ENCODE measurements around the gene NRG2.

Gene NRG2

DNA sequence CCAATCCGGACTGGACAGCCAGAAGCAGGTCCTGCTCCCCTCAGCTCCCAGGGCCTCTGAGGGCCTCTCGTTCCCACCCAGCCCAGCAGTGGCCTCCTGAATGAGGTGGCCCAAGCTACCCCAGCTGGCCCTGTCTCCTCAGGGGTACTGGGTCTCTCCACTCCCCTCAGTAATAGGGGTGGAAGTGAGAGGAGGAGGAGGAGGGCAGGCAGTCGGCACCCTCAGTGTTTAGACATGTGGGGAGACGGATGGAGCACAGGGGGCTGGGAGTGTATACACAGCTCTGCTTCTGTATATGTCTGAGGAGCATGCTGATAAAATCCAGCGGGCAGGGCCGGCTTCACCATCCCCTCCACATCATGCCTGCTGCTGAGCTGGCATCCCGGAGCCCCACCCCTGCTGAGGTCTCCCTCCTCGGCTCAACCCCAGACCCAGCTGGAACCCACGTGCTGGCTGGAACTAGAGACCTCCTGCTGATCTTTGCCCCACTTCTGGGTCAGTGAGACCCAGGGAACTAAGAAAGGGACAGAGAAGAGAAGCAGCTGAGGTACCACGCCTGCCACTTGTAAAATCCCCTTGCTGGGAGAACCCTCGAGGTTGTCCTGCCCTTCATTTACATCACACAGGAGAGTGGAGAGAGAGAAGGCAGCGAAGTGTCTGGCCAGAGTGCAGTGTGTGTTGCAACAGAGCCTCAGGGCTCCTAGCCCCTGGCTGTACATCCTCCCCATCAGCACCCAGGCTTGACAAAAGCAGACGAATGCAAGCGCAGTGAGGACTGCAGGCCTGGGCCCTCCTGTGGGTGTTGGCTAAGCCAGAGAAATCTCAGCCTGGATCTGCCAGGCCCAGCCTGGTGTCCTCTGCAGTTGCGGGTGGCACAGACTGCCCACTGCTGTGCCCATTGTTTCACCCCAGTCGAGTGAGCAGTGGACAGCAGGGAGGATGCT lies 170.0 kb downstream of the NRG2 start:
- FAIRE-seq: no peak

DNA sequence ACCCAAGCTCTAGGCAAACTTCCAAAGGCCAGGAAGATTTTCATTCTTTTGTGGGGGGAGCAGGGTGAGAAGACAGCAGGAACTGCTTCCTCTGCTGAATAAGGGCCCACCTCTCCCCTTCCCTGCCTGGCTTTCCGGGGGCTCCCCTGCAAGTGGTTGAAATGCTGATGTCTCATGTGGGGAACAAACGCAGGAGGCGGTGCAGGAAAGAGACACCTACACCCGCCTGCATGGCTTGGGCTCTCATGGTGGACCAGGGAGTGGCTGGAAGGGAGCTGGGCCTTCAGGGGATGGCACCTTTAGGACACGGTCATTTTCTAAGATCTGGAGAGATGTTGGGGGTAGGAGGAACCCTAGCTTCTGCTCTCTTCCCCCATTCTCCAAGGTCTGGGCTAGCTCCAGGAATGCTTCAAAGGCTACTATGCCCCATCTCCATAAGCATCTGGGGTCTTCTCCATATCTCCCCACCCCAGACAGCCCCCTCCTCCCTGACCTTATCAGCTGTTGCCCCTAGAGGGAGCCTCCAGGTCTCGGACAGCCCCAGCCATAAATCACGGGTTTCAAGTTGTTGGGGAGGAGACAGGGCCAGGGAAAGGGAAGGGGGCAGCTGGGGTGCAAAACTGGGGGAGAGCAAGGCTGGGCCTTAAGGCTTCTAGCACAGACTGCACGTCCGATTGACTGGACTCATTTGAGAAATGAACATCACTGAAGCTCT lies 170.9 kb downstream of the NRG2 start:
- FAIRE-seq: no peak

DNA sequence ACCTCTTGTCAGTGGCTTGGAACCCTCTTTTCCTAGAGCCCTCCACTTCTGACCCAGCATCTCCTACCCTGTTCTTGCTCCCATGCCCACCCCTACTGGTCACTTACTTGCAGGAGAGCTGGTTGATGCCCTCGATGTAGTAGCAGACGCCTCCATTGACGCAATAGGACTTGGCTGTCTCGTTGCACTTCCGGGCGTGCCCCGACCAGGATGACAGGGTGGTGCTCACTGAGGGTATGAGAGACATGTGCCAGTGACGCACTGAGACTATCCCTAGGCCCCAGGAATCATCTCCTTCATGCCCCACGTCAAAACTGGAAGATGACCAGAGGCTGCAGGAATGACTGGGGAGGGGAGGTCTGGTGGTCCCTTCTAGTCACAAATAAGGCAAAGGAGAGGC lies 171.5 kb downstream of the NRG2 start:
- no peak for FAIRE-seq

DNA sequence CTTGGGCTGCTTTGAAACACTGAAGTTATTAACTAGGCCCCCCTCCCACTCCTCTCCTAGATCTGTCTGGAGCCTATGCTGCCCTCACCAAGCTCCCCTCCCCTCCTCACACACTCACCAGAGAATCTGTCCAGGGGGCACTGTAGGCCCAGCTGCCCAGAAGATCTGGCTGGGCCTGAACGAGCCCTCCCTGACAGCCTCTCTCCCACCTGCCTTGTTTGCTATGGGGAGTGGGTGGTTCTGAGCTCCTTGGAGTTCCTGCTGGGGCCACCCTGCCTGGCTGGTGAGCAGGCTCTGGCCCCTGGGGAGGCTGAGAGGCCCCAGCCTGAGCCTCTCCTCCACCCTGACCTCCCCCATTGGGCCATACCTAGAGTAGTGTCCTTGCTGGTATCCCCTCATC lies 172.4 kb downstream of the NRG2 start:
- no peak for FAIRE-seq

DNA sequence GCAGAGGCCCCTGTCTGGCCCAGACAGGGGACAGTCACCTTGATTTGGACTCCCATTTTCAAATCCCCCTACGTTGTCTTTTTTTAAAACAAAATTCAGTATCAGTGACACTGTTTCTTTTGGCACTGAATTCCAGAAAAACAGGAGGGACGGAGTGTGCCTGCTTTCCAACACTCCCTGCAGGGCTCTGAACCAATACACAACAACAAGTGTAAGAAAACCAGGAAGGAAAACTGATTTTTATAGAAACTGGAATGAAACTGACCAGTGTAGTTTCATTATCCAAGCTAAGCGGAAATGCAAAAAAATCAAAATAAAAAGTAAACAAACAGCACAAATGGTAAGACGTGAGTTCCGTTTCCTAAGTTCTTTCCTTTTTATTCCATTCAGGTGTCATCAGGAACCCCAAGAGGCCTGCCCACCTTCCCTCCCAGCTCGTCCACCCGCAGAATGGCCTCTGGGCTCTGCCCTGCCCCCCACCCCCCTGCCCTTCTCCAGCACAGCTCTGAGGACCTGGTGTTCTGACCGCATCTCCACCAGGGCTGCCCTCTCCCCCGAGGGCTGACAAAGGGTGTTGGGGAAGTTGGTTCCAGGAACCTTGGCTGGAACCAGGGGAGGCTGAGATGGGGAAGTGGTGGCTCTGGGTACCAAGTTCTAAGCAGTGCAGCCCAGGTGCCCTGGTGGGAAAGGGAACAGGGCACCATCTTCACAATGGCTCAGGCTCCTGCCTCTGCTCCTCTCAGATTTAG lies 173.9 kb downstream of the NRG2 start:
- FAIRE-seq: no peak

DNA sequence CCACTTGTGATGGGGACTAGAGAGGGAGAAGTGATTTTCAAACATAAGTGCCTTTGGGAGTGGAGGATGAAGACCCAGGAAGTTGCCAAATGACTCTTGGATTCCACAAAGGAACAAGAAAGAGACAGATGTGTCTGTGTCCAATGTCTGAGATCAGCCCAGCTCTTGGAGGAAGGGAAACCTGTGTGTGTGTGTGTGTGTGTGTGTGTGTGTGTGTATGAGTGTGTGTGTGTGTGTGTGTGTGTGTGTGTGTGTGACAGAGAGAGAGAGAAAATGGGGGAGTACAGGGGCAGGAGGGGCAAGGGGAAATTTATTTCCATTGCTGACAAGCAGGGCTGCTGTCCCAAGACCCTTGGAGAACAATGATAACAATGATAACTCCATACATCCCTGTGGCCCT lies 175.5 kb downstream of the NRG2 start:
- FAIRE-seq: no peak

DNA sequence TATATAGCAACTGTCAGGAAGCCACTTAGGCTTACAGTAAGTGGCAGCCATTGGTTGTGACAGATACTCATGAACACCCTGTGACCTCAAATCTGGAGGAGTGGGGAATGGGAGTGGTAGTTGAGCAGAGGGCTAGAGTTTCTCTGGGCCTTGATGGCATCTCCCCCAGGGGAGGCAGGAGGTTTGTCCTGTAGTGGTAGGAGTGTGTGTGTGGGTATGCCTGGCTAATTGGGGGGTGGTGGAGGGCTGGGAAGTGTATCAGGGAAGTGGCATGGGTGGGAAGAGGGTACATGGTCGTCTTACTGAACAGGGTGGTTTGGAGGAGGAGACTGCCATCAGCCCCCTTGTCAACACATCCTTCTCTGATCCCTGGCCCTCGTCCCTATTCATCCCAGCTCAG lies 176.0 kb downstream of the NRG2 start:
- FAIRE-seq: no peak

DNA sequence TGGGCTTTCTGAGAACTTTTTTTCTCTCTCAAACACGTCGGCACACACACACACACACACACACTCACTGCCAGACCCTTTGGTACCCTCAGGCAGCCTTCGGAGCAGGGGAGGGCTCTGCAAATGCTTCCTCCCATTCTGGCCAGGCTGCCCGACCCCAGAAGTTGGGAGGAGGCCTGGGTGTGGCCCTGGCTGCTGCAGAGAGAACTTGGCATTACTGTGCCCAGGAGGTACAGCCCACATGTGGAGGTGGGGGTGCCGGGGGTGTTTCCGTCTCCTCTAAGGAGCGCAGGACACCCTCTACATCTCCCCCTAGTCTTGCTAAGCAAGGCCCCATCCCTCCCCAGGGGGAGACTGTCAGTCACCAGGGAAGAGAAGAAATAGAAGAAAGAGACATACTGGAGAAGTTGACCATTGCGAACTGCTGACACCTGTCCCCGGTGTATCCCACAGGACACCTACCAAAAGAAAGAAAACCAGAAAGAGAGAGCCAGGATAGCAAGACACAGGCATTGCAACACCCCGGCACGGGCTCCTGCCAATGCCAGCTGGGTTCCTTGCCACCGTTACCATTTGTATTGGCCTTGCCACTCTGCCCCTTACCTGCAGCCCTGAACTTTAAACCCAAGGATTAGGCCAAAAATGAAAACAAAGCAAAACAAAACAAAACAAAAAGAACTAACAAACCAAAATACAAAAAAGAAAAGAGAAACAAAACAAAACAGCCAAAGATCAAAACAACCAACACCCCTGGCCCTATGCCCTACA lies 178.2 kb downstream of the NRG2 start:
- FAIRE-seq: no peak

DNA sequence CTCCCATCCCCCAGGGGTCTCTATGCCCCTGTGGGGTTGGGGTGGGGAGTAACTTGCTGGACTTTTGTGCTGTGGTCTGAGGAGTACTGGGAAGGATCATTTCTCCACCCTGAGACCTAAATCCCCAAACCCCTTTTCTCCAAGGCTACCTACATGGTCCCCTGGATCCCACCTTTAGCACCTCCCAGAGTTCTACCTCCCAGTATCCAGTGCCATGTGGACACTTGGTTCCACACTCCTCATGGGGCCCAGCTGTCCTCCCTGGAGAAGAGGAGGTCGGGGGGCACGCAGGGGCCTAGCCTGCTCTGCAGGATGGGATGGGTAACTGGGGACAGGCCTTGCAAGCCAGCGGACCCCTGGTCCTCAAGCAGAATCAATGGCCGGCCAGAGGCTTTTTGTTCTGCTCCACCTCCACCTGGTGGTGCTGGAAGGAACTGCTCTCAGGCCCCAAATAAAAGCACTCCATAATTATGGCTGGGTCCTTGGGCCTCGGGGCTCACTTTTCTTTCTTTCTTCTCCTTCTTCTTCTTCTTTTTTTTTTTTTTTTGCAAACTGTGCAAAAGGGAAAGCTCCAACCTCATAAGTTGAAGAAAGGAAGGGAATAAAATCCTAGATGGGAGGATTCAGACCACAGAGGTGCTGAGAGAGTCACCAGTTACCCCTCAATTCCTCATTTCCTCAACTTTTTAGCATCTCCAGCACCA lies 179.1 kb downstream of the NRG2 start:
- FAIRE-seq: peak; percentile 53

DNA sequence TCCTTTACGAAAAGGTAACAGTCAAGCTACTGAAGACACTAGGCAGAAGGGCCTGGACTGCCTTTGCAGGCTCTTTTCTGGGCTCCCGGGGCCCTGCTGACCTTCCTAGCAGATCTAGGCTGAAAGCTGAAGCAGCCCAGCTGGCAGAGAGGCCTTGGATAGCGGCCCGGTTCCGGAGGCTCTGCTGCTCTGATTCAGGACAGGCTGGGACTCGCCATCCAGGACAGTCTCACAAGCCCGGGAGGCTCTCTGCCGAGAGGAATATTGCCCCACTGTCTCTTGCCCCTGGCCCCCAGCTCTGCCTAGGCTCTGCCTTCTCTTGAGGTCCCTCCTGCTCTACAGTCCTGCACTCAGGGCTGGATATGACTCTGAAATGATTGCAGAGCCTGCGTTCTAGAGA lies 179.7 kb downstream of the NRG2 start:
- no peak for FAIRE-seq

DNA sequence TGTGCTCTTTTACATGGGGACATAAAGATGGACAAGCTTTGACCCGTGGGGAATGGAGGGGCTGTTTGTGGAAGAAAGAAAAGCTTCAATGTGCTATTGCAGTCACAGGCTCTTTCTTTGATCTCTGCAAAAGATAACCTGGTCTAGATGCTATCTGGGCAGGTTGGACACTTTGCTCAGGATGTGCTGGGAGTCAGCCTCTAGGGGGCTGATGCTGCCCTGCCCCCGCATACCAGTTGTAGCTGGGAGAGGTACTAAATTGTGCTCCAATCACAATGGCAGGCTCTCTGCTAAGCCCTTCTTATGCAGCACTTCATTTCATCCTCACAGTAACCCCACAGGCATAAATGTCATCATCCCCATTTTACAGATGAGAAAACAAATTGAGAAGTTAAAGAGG lies 180.3 kb downstream of the NRG2 start:
- no peak for FAIRE-seq

DNA sequence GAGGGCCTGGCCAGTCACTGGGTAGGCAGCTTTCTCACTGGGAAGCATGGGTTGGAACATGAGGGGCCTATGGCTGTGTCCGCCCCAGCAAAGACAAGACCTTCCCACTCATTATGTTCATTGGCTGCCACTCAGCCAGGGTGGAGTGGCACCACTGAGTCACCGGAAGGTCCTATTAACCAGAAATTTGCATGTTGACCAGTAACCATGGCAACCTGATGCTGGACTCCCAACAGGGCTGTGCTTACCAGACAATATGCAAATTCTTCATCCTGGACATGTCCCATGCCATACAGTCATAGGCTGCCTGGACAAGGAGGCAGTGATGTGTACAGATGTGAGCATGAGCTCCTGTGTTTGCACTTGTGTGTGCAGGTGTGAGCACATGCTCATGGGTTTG lies 180.8 kb downstream of the NRG2 start:
- no peak for FAIRE-seq

DNA sequence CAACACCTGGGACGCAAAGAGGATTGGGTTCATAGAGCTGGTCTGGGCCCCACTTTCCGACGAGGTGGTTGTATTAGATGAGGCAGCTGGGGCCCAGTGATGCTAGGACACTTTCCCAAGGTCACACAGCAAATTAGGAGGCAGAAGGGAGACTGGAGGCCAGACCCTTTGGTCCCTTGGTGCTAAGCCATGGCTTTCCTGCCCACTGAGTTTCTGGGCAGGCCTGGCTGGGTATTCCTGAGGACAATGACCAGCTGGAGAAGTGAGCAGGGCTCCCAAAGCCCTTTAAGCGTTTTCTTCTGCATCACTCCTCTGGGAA lies 181.3 kb downstream of the NRG2 start:
- no peak for FAIRE-seq

DNA sequence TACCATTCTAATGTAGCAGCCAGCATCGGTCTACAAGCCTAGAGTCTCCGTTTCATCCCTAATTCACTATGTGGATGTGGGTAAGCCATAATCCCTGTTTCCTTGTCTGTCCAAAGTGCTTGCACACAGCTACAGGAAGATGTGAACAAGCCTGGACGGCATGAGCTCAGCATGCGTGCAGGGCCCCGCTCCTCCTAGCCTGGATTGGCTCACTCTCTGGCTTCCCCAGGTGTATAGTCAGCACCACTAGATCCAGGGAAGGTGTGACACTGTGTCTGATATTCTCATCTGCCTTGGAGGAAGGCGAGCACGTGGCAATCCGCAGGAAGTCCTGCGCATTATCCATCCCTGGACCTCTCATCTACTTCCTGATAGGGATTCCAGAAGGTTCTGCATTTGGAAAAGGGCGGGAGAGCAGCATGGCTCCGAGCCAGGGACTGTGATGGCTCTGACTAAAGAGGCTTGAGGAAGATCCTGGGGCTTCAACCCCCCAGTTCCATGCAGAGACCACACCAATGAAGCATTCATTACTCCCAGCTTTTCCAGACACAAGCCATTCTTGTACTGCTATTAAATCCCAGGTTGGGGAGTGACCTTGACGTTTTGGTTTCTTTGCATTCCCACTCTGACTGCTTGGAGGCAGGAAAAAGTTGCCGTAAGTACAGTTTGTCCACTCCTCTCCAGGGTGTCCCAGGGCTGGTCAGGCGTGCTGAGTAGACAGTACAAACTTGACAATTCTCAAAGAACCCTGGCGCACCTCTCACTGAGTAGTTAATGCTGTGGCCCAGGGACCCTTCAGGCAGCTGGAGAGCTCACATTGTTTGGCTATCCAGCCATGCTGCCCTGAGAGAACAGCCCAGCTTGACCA lies 181.8 kb downstream of the NRG2 start:
- FAIRE-seq: no peak

DNA sequence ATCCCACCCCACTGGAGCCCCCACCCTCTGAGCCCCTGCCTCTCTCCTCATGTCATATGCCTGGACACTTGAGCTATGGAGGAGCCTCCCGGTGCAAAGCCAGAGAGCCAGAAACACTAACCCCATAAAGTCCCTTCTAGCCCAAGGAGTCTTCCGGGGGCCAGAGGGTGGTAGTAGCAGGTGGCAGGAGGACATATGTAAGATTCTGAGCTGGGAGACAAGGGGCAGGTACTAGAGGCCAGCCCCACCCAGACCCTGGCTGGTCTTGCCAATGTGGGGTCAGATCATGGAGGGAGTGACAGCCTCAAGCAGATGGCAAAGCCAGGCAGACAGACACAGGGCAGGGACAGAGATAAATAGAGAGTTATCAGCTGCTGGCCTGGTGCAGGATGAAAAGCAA lies 184.1 kb downstream of the NRG2 start:
- FAIRE-seq: no peak

DNA sequence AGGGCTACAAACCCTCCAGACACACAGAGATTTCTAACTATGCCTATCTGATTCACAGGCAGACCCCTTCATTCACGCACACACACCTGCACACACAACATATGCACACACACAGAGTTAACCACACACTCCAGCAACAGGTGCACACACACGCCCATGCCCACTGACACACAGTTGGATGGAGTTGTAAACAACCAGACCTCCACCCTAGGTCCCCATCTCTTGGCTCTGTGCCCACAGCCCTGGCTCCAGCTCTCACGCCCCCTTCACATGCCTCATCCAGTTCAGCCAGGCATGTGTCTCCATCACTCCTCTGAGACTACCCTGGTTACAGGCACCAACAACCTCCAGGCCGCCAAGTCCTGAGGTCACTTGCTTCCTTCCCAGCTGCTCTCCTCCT lies 186.4 kb downstream of the NRG2 start:
- FAIRE-seq: no peak

DNA sequence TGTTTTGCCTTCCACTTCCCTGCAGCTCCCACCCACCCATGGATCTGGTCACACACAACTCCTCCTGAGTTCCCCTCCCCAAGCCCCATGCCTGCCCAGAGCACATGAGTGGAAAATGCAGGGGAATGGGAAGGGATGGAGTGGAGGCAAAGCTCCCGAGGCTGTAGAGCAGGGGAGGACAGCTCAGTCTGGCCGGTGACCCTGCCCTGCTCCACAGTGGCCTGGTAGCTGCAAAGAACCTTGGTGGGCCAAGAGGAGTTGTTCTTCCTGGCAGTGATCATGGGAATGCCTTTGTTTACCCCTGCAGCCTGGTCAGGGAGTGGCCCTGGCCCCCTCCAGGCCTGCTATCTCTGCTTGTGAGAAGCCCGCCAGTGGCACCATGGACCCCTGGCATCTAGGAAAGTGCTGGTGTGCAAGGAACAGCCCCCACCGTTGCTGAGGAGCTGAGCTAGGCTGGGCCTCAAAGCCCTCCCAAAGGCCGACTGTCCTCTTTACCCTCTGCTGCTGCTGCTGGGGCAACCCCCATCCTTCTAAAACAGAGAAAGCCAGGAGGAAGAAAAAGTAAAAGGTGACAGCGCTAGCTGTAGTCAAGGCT lies 187.1 kb downstream of the NRG2 start:
- FAIRE-seq: no peak

DNA sequence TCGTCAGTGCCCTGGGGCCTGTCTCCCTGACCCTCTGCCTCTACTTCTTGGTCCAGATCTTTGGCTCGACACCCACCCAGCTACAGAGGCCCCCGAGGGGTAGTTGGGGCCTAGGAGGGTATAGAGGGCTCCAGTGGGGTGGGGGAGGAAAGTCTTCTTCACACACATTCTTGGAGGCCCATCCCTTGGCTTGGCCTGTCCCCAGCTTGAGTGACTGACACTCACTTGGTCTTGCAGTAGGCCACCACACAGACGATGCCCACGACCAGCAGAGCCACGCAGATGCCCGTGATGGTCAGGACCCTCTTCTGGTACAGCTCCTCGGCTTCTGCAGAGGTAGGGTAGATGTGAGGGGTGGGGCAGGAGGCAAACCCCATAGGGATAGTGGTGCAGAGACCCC lies 187.6 kb downstream of the NRG2 start:
- FAIRE-seq: no peak

DNA sequence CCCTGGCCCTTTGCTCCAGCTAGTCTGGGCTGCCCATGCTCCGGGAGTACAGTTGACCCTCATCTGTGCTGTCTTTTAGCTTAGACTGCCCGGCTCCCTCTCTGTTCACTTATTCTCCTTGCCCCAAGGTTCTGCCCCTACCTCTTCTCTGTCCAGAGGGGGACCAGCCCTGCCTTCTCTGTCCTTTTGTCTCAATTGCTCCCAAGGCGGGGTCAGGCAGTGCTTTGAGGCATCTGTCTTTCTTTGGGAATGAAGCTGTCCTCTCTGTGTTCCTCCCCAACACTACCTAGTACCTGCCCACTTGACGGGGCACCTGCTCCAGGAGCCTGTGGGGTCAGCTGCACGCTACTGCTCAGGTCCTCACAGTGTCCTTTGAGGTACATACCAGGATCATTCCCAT lies 188.1 kb downstream of the NRG2 start:
- no peak for FAIRE-seq

DNA sequence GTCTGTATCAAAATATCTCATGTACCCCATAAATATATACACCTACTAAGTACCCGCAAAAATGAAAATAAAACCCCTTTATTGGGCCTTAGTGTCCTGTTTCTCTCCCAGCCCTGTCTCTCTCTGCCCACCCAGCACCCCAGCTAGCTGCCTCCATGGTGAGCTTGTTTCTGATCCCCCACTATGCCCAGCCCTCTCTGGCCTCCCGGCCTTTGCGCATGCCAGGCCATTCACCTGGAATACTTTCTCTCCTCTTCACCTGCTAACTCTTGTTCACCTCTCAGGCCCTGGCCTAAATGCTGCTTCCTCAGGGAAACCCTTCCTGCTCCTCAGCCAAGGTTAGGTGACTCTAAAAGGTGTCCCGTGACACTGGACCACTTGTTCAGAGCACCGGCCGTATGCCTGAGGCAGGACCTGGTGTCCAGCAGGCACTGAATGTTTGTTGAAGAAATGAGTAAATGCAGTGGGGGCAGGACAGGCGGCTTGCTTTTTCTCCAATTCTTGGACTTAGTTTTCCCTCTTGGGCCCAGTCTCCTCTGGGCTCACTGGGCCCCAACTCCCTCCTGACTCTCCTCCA lies 189.0 kb downstream of the NRG2 start:
- FAIRE-seq: no peak

DNA sequence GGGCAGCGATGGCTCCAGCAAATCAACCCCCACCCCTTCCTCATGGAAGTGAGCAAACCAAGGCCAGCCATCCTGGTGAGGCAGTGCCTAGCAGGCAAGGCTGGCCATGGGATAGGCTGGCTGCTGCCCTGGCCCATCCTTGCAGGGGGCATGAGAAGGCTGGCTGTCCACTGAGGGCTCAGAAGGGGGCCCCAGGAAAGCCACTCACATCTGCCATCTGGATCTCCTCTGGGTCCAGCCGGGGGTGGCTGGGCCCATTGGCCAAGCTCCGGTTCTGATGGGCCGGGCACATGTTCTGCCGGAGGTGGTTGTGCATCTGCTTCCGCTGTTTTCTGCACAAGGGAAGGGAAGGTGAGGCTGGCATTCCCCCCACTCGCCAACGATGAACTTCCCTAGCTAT lies 190.4 kb downstream of the NRG2 start:
- FAIRE-seq: no peak

Data from islet of Langerhans (tissue), 1 donor.